Dermis blood vessel endothelial cell (primary cell): ENCODE data around the gene FGF12. TPM values are rescaled to one million over a fixed set of nuclear protein-coding genes. Genes with fewer than 3 reads are reported as not detected.

ENCODE experiments used
- DNase-seq: peaks from one replicate; pipeline ENCODE4 v3.0.0; 2010
- total RNA-seq: library from RNA; depleted of rRNA; stranded (reverse); fragments of >200 nt; gene quantifications from 2 replicates; pipeline ENCODE4 v1.2.3, GENCODE V29; 2014

FGF12 gene
- total RNA-seq, 1 donor from 2014 or later = 1.2 TPM

GRCh38 chr3:192684151-192684550, 43.2 kb downstream of the FGF12 start:
- DNase-seq = no peak

GRCh38 chr3:192675958-192676649, 51.2 kb downstream of the FGF12 start:
- no peak for DNase-seq

- DNase-seq = no peak
These were observed 71.7 kb downstream of the FGF12 start for GRCh38 chr3:192655628-192656027.

GRCh38 chr3:192655040-192655439, 72.3 kb downstream of the FGF12 start:
- no peak for DNase-seq

- no peak for DNase-seq
These were observed 73.5 kb downstream of the FGF12 start for GRCh38 chr3:192653862-192654261.

GRCh38 chr3:192652727-192653126, 74.6 kb downstream of the FGF12 start:
- DNase-seq = no peak

- no peak for DNase-seq
These were observed 75.4 kb downstream of the FGF12 start for GRCh38 chr3:192651836-192652512.

GRCh38 chr3:192645437-192645836, 81.9 kb downstream of the FGF12 start:
- no peak for DNase-seq

- no peak for DNase-seq
These were observed 84.7 kb downstream of the FGF12 start for GRCh38 chr3:192642651-192643050.

GRCh38 chr3:192641919-192642318, 85.4 kb downstream of the FGF12 start:
- no peak for DNase-seq

- DNase-seq = no peak
These were observed 87.4 kb downstream of the FGF12 start for GRCh38 chr3:192639987-192640386.

GRCh38 chr3:192637803-192638202, 89.5 kb downstream of the FGF12 start:
- DNase-seq = no peak

GRCh38 chr3:192636517-192637444, 90.6 kb downstream of the FGF12 start:
- no peak for DNase-seq

GRCh38 chr3:192629429-192629828, 97.9 kb downstream of the FGF12 start:
- no peak for DNase-seq

- DNase-seq = no peak
These were observed 105.4 kb downstream of the FGF12 start for GRCh38 chr3:192621909-192622308.

GRCh38 chr3:192620275-192620674, 107.1 kb downstream of the FGF12 start:
- no peak for DNase-seq

- DNase-seq = no peak
These were observed 115.9 kb downstream of the FGF12 start for GRCh38 chr3:192611411-192611810.

GRCh38 chr3:192608726-192609600, 118.4 kb downstream of the FGF12 start:
- DNase-seq = no peak

GRCh38 chr3:192607798-192608197, 119.5 kb downstream of the FGF12 start:
- DNase-seq = no peak

GRCh38 chr3:192597913-192598312, 129.4 kb downstream of the FGF12 start:
- DNase-seq = no peak

GRCh38 chr3:192597506-192597905, 129.8 kb downstream of the FGF12 start:
- DNase-seq = no peak

- DNase-seq = no peak
These were observed 148.6 kb downstream of the FGF12 start for GRCh38 chr3:192578729-192579128.
